Esophagus muscularis mucosa (tissue), 4 donors: ENCODE measurements around the gene BRF1. TPM values are rescaled to one million over a fixed set of nuclear protein-coding genes. Genes with fewer than 3 reads are reported as not detected.

Experiments used
- DNase-seq: peaks from one replicate; pipeline ENCODE4 v3.0.0-alpha.2; 2017; ENCODE audit errors: extremely low spot score
- H3K27ac ChIP-seq, 4 donors: fragments of 200-600 bp; sonication (generic); replicated peaks in 1 of 4; 1 replicate in 3 of 4; 2 replicates in 1 of 4; pipeline ENCODE4 v1.5.1; 2016 to 2019; ENCODE audit warnings: mild to moderate bottlenecking in 1 of 4
- H3K27me3 ChIP-seq, 4 donors: fragments of 200-600 bp; sonication (generic); one replicate each; pipeline versions ENCODE4 v1.5.1 to v1.6.0; 2016 to 2019
- H3K36me3 ChIP-seq, 4 donors: fragments of 200-600 bp; sonication (generic); one replicate each; pipeline ENCODE4 v1.5.1; 2016 to 2019
- H3K4me1 ChIP-seq, 4 donors: fragments of 200-600 bp; sonication (generic); one replicate each; pipeline ENCODE4 v1.5.1; 2016 to 2019
- H3K4me3 ChIP-seq, 4 donors: fragments of 200-600 bp; sonication (generic); 1 replicate in 2 of 4; 2 replicates in 2 of 4; pipeline ENCODE4 v1.5.1; 2016 to 2019; ENCODE audit warnings: mild to moderate bottlenecking in 4 of 4, moderate library complexity in 1 of 4
- H3K9me3 ChIP-seq, 4 donors: fragments of 200-600 bp; sonication (generic); 1 replicate in 3 of 4; 2 replicates in 1 of 4; pipeline ENCODE4 v1.5.1; 2016 to 2019
- CTCF ChIP-seq, 3 experiments: fragments of 200-600 bp in 2 of 3; fragments of 450-650 bp in 1 of 3; sonication (generic) in 2 of 3; IDR thresholded peaks; one replicate each; pipeline ENCODE4 v1.5.1; 2017 to 2019; ENCODE audit warnings: antibody characterized with exemption in 3 of 3, mild to moderate bottlenecking in 2 of 3, moderate library complexity in 1 of 3
- EP300 ChIP-seq: sonication (generic); formaldehyde crosslinking; IDR thresholded peaks from one replicate; pipeline ENCODE4 v1.6.1; 2017; ENCODE audit warnings: antibody characterized with exemption
- POLR2A ChIP-seq: fragments of 450-650 bp; IDR thresholded peaks from one replicate; pipeline ENCODE4 v1.6.1; 2017; ENCODE audit warnings: antibody characterized with exemption, moderate library complexity, mild to moderate bottlenecking, low read depth
- POLR2AphosphoS5 ChIP-seq, 2 donors: sonication (generic); formaldehyde crosslinking; IDR thresholded peaks; one replicate each; pipeline ENCODE4 v1.6.1; 2017; ENCODE audit warnings: antibody characterized with exemption in 2 of 2
- WGBS: methylation state at CpG from one replicate; pipeline ENCODE4 v1.1.5; 2018; 5-methylcytosine and 5-hydroxymethylcytosine counted together
- intact Hi-C: fragments of 100-400 bp; cut with DNase I; formaldehyde crosslinking; loops from one replicate; pipeline ENCODE4 v1.15.1; 2023
- total RNA-seq, 4 donors: library from RNA; depleted of rRNA; stranded (reverse); fragments of >200 nt; gene quantifications; one replicate each; pipeline versions ENCODE4 v1.1.0 to v1.2.1, GENCODE V29; 2016

BRF1 gene
- total RNA-seq, 4 donors from 2014 or later, result 23.0 to 47.3 (median 41.4) TPM

DNA sequence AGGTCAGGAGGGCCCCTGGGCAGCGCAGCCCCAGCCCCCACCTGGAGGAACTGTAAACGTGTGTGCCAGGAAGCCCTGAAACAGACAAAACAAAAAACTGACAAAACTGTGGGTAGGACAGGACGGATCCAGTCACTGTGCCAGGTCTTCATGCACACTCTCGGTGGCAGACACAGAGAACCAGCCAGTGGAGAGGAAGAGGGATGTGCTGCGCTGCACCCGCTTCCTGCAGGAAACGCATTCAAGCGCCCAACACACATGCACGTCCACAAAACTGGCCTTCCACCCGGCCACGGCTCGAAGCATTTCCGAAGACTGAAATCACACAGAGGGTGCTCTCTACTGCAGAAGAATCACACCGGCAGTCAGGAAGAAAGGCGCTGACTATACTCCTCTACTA is 16.9 kb downstream of the BRF1 start:
- Histone ChIP-seq H3K4me3 (no peak overlapping the region), H3K36me3 (peaks cover 0 to 33% (median 13%) of the 10 kb centered on the region in 4 donors), H3K27ac (no peak overlapping the region), H3K4me1 (peaks cover 5 to 21% (median 15%) of the 10 kb centered on the region in 4 donors), H3K9me3 (no peaks in the 10 kb centered on the region), H3K27me3 (no peaks in the 10 kb centered on the region)
- DNase-seq, result no peak
- intact Hi-C loops, result loop anchor here (5.0 kb wide), 1 partner anchor 82 kb away; no protein-coding TSS in a partner anchor
- WGBS, result 65% methylated on average over 15 of the region's 15 CpGs
- no peak for TF ChIP-seq POLR2A
- TF ChIP-seq EP300, result no peak
- no peak for TF ChIP-seq CTCF (IDR thresholded peaks at IDR 0.05)

- Histone ChIP-seq H3K4me1 (peaks cover 5 to 21% (median 16%) of the 10 kb centered on the region in 4 donors), H3K9me3 (no peaks in the 10 kb centered on the region), H3K27me3 (no peaks in the 10 kb centered on the region), H3K36me3 (peaks cover 0 to 33% (median 13%) of the 10 kb centered on the region in 4 donors), H3K27ac (no peak overlapping the region), H3K4me3 (no peak overlapping the region)
- intact Hi-C loops, result loop anchor here (5.0 kb wide), 1 partner anchor 81 kb away; no protein-coding TSS in a partner anchor
- DNase-seq, result no peak
- TF ChIP-seq POLR2A, result no peak
- TF ChIP-seq POLR2AphosphoS5 (IDR thresholded peaks at IDR 0.05), result no peak
- no peak for TF ChIP-seq EP300
- TF ChIP-seq CTCF (IDR thresholded peaks at IDR 0.05), result no peak
- WGBS, result 71% methylated on average over 10 of the region's 10 CpGs
Observed at GRCh38 chr14:105283028-105283427, 17.8 kb downstream of the BRF1 start.

DNA sequence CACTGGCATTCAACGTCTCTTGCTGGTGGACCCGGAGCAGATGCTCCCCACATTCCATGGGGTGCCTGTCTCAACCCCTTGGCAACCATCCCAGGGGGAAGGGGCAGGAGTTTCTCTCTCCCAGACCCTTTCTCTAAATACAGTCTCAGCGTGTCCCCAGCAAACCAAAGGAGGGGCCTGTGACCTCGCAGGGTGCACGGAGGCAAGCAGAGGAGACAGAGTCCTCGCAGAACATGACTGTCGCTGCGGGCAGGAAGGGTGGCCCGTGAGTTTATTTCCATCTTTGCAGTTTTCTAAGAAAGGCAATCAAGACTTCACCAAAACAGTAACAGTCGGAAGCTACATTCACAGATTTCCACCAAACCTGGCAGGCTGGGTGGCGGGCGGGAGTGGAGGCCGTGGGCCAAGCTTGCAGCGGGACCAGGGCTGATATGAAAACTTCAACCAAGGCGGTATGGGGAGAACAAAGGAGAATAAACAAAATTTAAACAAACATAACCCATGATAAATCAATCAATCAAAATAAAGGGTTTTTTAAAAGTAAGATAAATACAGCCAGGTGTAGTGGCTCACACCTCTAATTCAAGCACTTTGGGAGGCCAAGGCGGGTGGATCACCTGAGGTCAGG is 18.6 kb downstream of the BRF1 start:
- no peaks in the 10 kb centered on the region for H3K27me3 ChIP-seq
- peaks cover 0 to 33% (median 13%) of the 10 kb centered on the region in 4 donors for H3K36me3 ChIP-seq
- no peak overlapping the region for H3K4me3 ChIP-seq
- H3K4me1 ChIP-seq, result peaks cover 5 to 28% (median 23%) of the 10 kb centered on the region in 4 donors
- H3K9me3 ChIP-seq, result no peaks in the 10 kb centered on the region
- H3K27ac ChIP-seq, result no peak overlapping the region
- TF ChIP-seq CTCF (IDR thresholded peaks at IDR 0.05), result no peak
- no peak for TF ChIP-seq EP300
- TF ChIP-seq POLR2AphosphoS5 (IDR thresholded peaks at IDR 0.05), result no peak
- no peak for TF ChIP-seq POLR2A
- no peak for DNase-seq
- intact Hi-C loops, result loop anchor here (5.0 kb wide), 1 partner anchor 80 kb away; no protein-coding TSS in a partner anchor
- WGBS, result 77% methylated on average over 16 of the region's 16 CpGs

- WGBS, result 56% methylated on average over 23 of the region's 23 CpGs
Observed at GRCh38 chr14:105281371-105282097, 19.3 kb downstream of the BRF1 start.

More at GRCh38 chr14:105281371-105282097, 19.3 kb downstream of the BRF1 start:
- Histone ChIP-seq H3K27ac (no peak overlapping the region), H3K27me3 (no peaks in the 10 kb centered on the region), H3K4me1 (peaks cover 5 to 28% (median 23%) of the 10 kb centered on the region in 4 donors), H3K9me3 (no peaks in the 10 kb centered on the region), H3K36me3 (peaks cover 0 to 33% (median 13%) of the 10 kb centered on the region in 4 donors), H3K4me3 (no peak overlapping the region)
- no peak for DNase-seq
- TF ChIP-seq POLR2A (no peak), EP300 (no peak), CTCF (IDR thresholded peaks at IDR 0.05) (peak; percentile 54 to 62 (median 57)), POLR2AphosphoS5 (IDR thresholded peaks at IDR 0.05) (no peak)
- intact Hi-C loops, result loop anchor here (5.0 kb wide), 1 partner anchor 79 kb away; no protein-coding TSS in a partner anchor
